Heart right ventricle (tissue), 16 donors: ENCODE measurements around the gene PANX2. TPM values are rescaled to one million over a fixed set of nuclear protein-coding genes. Genes with fewer than 3 reads are reported as not detected.

ENCODE experiments used
- ATAC-seq, 8 donors: fragments of 200-7000 bp; cut with Tn5 transposase; one replicate each; pipeline ENCODE4 v1.9.1; 2020; ENCODE audit warnings: mild to moderate bottlenecking in 8 of 8, moderate library complexity in 8 of 8, moderate number of reproducible peaks in 1 of 8
- DNase-seq, 2 donors: peaks; one replicate each; pipeline ENCODE4 v3.0.0-alpha.2; 2020
- H3K27ac ChIP-seq, 10 donors: fragments of 200-600 bp; sonication (generic) in 2 of 10; one replicate each; pipeline versions ENCODE4 v1.5.0 to v1.8.0; 2020 to 2022; ENCODE audit warnings: mild to moderate bottlenecking in 3 of 10
- H3K27me3 ChIP-seq, 7 donors: fragments of 200-600 bp; one replicate each; pipeline ENCODE4 v1.8.0; 2021 to 2022; ENCODE audit warnings: mild to moderate bottlenecking in 2 of 7
- H3K36me3 ChIP-seq, 9 donors: fragments of 200-600 bp; sonication (generic) in 1 of 9; one replicate each; pipeline versions ENCODE4 v1.5.0 to v1.8.0; 2020 to 2022; ENCODE audit warnings: mild to moderate bottlenecking in 2 of 9
- H3K4me1 ChIP-seq, 9 donors: fragments of 200-600 bp; sonication (generic) in 1 of 9; one replicate each; pipeline versions ENCODE4 v1.5.0 to v1.8.0; 2020 to 2022; ENCODE audit warnings: mild to moderate bottlenecking in 4 of 9
- H3K4me3 ChIP-seq, 10 donors: fragments of 200-600 bp; sonication (generic) in 2 of 10; one replicate each; pipeline versions ENCODE4 v1.5.0 to v1.8.0; 2020 to 2022; ENCODE audit warnings: mild to moderate bottlenecking in 7 of 10, moderate library complexity in 2 of 10
- H3K9me3 ChIP-seq, 11 donors: fragments of 200-600 bp in 10 of 11; sonication (generic) in 2 of 11; one replicate each; pipeline versions ENCODE4 v1.5.0 to v1.8.0; 2013 to 2022; ENCODE audit warnings: mild to moderate bottlenecking in 2 of 11, control low read depth in 1 of 11, moderate library complexity in 1 of 11
- CTCF ChIP-seq, 9 donors: fragments of 200-600 bp; sonication (generic) in 2 of 9; IDR thresholded peaks; one replicate each; pipeline versions ENCODE4 v1.5.0 to v1.8.0; 2021 to 2022; ENCODE audit warnings: antibody characterized with exemption in 9 of 9, mild to moderate bottlenecking in 5 of 9, moderate library complexity in 1 of 9
- WGBS, 2 donors: extraction: QIAGEN DNeasy Blood & Tissue Kit; methylation state at CpG; one replicate each; pipeline ENCODE4 v1.1.7; 2013; ENCODE audit warnings: inconsistent platforms in 1 of 2; 5-methylcytosine and 5-hydroxymethylcytosine counted together
- intact Hi-C, 10 donors: fragments of 100-400 bp; cut with DNase I; formaldehyde crosslinking; loops; one replicate each; pipeline versions ENCODE4 v1.11.1 to v1.14.2; 2022
- polyA plus RNA-seq, 2 donors: library from polyadenylated mRNA; stranded (reverse); fragments of 200-250 nt; gene quantifications; one replicate each; pipeline ENCODE4 v1.2.3, GENCODE V29; 2013
- total RNA-seq, 10 donors: library from RNA; stranded (reverse); fragmentation: NEBNext Ultra II Directional in 3 of 10; extraction: Animal tissue kit (Norgen Biotek cat#: 25700) in 3 of 10; gene quantifications; one replicate each; pipeline versions ENCODE4 v1.2.1 to v1.2.4, GENCODE V29; 2021 to 2023
- donor health status: Arrhythmogenic right ventricular cardiomyopathy.
- donor health status: ischemic (EF 13 %, LVEDD 7.1; RV severe dilation, severe dysfunction).
- donor health status: healthy with polysubstance abuse.
- donor health status: DM: no; HTN: yes; CAD: no.
- donor health status: DM: no; HTN: no; CAD: no.
- donor health status: ischemic (EF 25% LVEDD 6.9; RV normal size, moderate dysfunction).
- donor health status: ischemic (EF 25% LVEDD 5.7; RV mildly dilated, moderate dysfunction).
- donor health status: healthy.
- donor health status: DM: yes; HTN: yes; CAD: no.
- donor health status: Ischemic cardiomyopathy.
- donor health status: ischemic (EF 35%, LVEDD 5.7; RV mildly dilated, moderate dysfunction).
- donor health status: nonischemic (EF 11% LVEDD 7.7; RV severe dilation, severe dysfunction).
- donor health status: DM: yes; HTN: yes; CAD: no.
- donor health status: PGD.
- donor health status: ischemic (EF 29% LVEDD 5.4; RV normal size, mild dysfunction).
- donor health status: nonischemic (EF 23%, LVEDD 6.1; RV moderate dilation, normal function).

Gene PANX2
- total and polyA plus RNA-seq, 12 donors: 0.07 to 0.61 (median 0.21) TPM; not detected in 3

- intact Hi-C loops: loop anchor here in 5 of 10 donors (2.0 to 10.0 kb wide), 4 partner anchors 54 to 279 kb away; no protein-coding TSS in a partner anchor
- no peak for TF ChIP-seq CTCF (IDR thresholded peaks at IDR 0.05)
- WGBS, 2 donors: 90 to 91% methylated on average over 45 of the region's 45 CpGs
- H3K9me3 ChIP-seq: no peaks in the 10 kb centered on the region
- H3K27ac ChIP-seq: peak overlapping the region; percentile 8 to 72 (median 40)
- H3K27me3 ChIP-seq: no peaks in the 10 kb centered on the region
- DNase-seq: no peak
- peaks cover 0 to 73% (median 30%) of the 10 kb centered on the region in 9 donors for H3K36me3 ChIP-seq
- ATAC-seq: no peak
- peaks cover 14 to 52% (median 37%) of the 10 kb centered on the region in 9 donors for H3K4me1 ChIP-seq
- no peak overlapping the region for H3K4me3 ChIP-seq
These were observed 35.4 kb downstream of the PANX2 start for GRCh38 chr22:50205781-50206569.

DNA sequence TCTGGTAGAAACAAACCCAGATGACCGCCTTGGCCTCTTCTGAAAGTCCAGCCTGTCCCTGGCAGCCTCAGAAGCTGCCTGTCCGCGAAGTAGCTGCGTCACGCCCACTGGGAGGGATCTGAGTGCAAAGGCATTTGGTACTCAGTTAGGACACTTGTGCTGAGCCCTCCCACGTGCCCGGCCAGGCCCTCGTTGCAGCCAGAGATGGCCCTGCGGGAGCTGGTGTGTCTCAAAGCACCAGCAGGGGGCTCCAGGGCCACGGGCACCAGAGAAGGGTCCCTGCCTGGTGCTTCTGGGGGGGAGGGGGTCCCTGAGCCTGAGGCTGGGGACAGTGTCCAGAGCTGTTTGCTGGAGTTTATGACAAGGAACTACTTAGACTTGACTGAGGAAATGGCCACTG is 36.1 kb downstream of the PANX2 start:
- peaks cover 0 to 79% (median 32%) of the 10 kb centered on the region in 9 donors for H3K36me3 ChIP-seq
- no peak overlapping the region for H3K4me3 ChIP-seq
- peak; percentile 57 to 89 (median 78) for ATAC-seq
- intact Hi-C loops: loop anchor here in 5 of 10 donors (2.0 to 10.0 kb wide), 4 partner anchors 54 to 279 kb away; no protein-coding TSS in a partner anchor
- H3K4me1 ChIP-seq: peaks cover 14 to 52% (median 37%) of the 10 kb centered on the region in 9 donors
- peak; percentile 68 to 73 for DNase-seq
- peak; percentile 25 to 66 (median 58) for TF ChIP-seq CTCF (IDR thresholded peaks at IDR 0.05)
- no peaks in the 10 kb centered on the region for H3K9me3 ChIP-seq
- peak overlapping the region in 7 of 10 donors; percentile 1 to 60 (median 40) for H3K27ac ChIP-seq
- no peaks in the 10 kb centered on the region for H3K27me3 ChIP-seq
- WGBS, 2 donors: 23 to 43% methylated on average over 10 of the region's 10 CpGs

DNA sequence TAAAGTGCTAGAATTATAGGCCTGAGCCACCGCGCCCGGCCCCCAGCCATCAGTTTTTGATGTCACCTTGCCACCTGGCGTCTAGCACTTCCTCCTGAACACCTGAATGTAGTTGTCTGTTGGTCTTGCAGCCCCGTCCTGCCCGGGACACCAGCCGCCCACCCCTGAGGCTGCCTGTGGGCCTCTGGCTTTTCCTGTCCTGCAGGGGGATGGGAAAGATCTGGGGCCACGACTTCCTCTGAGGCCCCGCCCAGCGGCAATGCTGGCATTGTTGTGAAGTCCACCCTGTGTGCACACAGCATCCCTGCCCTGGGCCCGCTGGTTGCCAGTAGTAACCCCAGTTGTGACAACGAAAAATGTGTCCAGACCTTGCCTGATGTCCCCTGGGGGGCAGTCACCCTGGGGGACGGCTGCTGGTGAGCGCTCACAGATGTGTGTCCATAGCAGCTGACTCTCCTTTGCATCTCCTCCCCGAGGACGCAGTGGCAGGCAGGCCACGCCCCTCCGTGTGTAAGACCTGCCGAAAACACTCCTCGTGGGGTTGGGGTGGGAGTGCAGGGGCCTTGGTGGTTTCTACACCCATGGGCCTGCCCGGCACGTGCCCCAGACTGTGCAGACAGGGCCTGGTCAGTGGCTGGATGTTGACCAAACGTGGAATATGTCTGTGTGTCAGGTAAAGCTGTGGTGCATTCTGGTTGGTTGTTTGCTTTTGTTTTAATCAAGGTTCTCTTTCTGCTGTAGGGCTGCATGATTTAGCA is 37.0 kb downstream of the PANX2 start:
- intact Hi-C loops: loop anchor here in 6 of 10 donors (2.0 to 10.0 kb wide), 5 partner anchors 55 to 280 kb away; no protein-coding TSS in a partner anchor
- Histone ChIP-seq H3K9me3 (no peaks in the 10 kb centered on the region), H3K27me3 (no peaks in the 10 kb centered on the region), H3K4me1 (peaks cover 14 to 42% (median 27%) of the 10 kb centered on the region in 9 donors), H3K36me3 (peaks cover 0 to 88% (median 41%) of the 10 kb centered on the region in 9 donors), H3K27ac (no peak overlapping the region), H3K4me3 (no peak overlapping the region)
- TF ChIP-seq CTCF (IDR thresholded peaks at IDR 0.05): no peak
- DNase-seq: no peak
- ATAC-seq: peak in 2 of 8 donors; percentile 8 to 15
- WGBS, 2 donors: 65 to 67% methylated on average over 23 of the region's 23 CpGs

DNA sequence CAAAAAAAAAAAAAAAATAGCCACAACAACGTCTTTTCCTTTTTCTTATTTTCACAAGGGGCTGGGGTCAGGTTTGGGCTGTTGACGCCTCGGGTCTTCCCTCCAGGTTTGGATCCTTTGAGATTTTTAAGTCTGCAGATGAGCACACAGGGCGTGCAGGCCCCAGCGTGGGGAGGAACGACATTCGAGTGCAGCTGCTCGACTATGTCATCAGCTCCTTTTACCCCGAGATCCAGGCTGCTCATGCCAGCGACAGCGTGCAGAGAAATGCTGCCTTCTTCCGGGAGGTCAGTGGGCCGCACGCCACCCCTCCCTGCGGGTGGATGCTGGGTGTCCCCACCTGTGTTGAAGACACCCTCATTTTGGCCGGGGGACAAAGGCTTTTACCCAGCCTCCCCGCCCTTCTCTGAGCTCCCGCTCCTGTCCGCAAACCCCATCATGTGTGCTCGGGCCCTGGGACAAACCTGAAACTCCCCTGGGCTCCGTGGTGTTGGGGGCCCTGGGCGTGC is 38.0 kb downstream of the PANX2 start:
- Histone ChIP-seq H3K9me3 (no peaks in the 10 kb centered on the region), H3K4me1 (peaks cover 13 to 38% (median 24%) of the 10 kb centered on the region in 9 donors), H3K4me3 (no peak overlapping the region), H3K36me3 (peaks cover 0 to 94% (median 41%) of the 10 kb centered on the region in 9 donors), H3K27ac (no peak overlapping the region), H3K27me3 (no peaks in the 10 kb centered on the region)
- DNase-seq (no peak), ATAC-seq (no peak)
- intact Hi-C loops: loop anchor here in 5 of 10 donors (2.0 to 10.0 kb wide), 5 partner anchors 56 to 281 kb away; no protein-coding TSS in a partner anchor
- no peak for TF ChIP-seq CTCF (IDR thresholded peaks at IDR 0.05)
- WGBS, 2 donors: 85 to 89% methylated on average over 22 of the region's 22 CpGs
